Activated naive CD8-positive, alpha-beta T cell treated with anti-CD3 and anti-CD28 coated beads for 36 hours (primary cell): ENCODE measurements around the gene ANKRD31. TPM values are rescaled to one million over a fixed set of nuclear protein-coding genes. Genes with fewer than 3 reads are reported as not detected.

ENCODE experiments used
- DNase-seq: peaks from one replicate; pipeline ENCODE4 v3.0.0; 2021
- H3K27ac Mint-ChIP-seq: one replicate; pipeline ENCODE4 v1.8.0; 2022; ENCODE audit warnings: mild to moderate bottlenecking, moderate library complexity, mixed read lengths
- H3K27me3 Mint-ChIP-seq: one replicate; pipeline ENCODE4 v1.8.0; 2022; ENCODE audit warnings: mild to moderate bottlenecking, mixed read lengths
- H3K36me3 Mint-ChIP-seq: one replicate; pipeline ENCODE4 v1.8.0; 2021; ENCODE audit warnings: mild to moderate bottlenecking, mixed read lengths
- H3K4me1 Mint-ChIP-seq: one replicate; pipeline ENCODE4 v1.8.0; 2021; ENCODE audit warnings: mixed read lengths
- H3K4me3 Mint-ChIP-seq: one replicate; pipeline ENCODE4 v1.8.0; 2022; ENCODE audit warnings: mild to moderate bottlenecking, moderate library complexity, mixed read lengths
- H3K9me3 Mint-ChIP-seq: one replicate; pipeline ENCODE4 v1.8.0; 2022; ENCODE audit warnings: mixed read lengths
- total RNA-seq, 2 experiments: library from RNA; stranded (reverse); gene quantifications; one replicate each; pipeline ENCODE4 v1.2.3, GENCODE V29; 2021

The ANKRD31 gene
- total RNA-seq, 2 experiments from 2014 or later, result 0.76 to 0.99 TPM

DNA sequence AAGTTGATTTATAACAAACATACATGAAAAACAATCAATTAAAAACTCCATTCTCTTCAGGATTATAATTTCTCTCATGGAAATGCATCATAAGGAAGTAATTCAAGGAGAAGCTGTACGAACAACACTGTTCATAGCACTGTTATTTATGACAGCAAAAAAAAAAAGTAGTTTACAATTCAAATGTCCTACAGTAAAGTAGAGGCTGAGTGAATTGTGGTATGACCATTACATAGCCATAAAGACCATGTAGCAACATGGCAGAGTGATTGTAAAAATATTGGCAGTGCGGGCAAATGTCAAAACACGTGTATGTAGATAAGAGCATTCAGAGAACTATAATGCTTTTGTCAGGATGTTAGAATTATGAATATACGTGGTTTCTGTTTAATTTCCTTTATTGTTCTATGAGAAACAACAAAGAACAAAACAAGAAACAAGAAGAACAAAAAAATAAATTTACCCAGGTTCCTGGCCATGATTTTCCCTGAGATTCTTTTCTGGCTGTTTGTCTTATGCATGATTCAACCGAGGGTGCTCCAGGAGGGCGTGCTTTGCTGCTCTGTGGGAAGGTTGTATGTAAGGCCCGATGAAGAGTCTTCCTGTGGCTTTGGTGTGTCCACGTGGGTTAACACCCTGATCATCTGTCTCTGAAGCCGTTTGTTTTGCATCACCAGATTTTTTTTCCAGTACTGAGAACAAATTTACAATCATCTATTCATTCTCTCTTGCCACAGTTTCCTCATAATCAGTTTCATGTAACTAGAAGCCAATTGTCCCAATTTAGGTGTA, 213.1 kb downstream of the ANKRD31 start:
- Mint-ChIP-seq H3K36me3 (peaks cover 2% of the 10 kb centered on the region), H3K27ac (peak overlapping the region; percentile 59), H3K27me3 (no peaks in the 10 kb centered on the region), H3K4me3 (peak overlapping the region; percentile 58), H3K9me3 (no peaks in the 10 kb centered on the region), H3K4me1 (peaks cover 48% of the 10 kb centered on the region)
- peak; percentile 39 for DNase-seq

DNA sequence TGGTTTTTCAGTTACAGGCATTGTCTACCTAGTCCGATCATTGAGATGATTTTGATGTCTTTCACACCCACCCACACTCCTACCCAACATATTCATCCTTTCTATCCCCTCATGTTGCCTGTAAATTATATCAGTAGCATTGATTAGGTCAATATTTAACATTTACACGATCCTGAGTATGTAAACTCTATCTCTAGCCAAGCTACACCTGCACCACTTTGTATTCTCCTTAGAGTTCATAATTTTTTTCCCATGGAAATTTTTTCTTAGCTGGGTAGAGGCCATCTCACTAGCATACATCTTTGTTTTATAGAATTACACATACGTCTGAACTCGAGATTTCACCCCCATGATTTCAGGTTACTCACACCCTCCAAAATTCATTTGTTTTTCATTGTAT, 214.9 kb downstream of the ANKRD31 start:
- Mint-ChIP-seq H3K36me3 (peaks cover 2% of the 10 kb centered on the region), H3K27ac (no peak overlapping the region), H3K4me3 (no peak overlapping the region), H3K27me3 (no peaks in the 10 kb centered on the region), H3K4me1 (peaks cover 47% of the 10 kb centered on the region), H3K9me3 (no peaks in the 10 kb centered on the region)
- DNase-seq, result no peak

DNA sequence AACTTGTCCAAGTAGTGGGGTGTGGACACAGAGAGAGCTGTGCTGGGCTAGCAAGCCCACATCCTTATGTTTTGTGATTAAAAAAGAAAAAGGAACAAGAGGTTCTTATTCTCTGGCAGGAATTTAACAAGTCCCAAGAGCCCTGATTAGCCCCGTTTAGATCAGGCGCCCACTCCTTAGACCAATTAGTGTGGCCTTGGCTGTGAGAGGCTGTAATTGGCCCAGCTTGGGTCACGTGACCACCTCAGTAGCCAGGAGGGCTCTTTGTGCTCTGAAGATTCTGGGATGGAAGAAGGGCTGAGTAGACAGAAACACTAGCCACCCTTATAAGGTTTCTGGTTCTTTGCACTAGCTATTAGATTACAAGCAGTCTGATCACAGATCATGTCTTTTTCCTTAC, 215.5 kb downstream of the ANKRD31 start:
- no peaks in the 10 kb centered on the region for H3K36me3 Mint-ChIP-seq
- peaks cover 45% of the 10 kb centered on the region for H3K4me1 Mint-ChIP-seq
- no peak overlapping the region for H3K4me3 Mint-ChIP-seq
- H3K27ac Mint-ChIP-seq, result no peak overlapping the region
- H3K27me3 Mint-ChIP-seq, result no peaks in the 10 kb centered on the region
- no peak for DNase-seq
- no peaks in the 10 kb centered on the region for H3K9me3 Mint-ChIP-seq

DNA sequence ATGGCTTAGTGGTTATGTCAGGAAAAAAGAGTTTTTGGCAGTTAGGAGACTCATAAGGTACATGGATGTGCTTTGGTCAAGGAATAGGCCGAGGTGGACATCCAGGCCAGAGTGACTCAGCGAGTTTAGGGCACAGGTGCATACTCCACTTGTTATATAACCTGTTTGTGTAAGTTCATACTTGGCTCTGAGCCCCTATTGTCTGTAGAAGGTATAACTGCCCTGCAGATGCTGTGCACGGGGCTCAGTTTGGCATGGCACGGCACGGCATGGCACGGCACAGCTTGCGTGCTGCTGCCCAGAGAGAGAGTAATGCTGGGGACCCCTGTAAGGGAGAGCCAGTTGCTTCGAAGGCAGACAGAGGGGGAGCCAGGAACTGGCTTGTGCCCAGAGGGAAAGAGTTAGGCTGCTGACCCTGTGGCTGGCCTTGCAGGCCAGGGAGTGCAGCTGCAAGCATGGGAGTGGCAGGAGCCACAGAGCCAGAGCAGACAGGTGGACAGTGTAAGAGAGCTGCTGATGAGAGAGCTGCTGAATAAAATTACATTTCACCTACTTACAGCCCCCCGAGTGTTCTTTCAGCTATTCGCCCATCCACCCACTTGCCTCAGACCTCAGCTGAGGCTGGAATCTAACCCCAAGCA, 216.5 kb downstream of the ANKRD31 start:
- H3K36me3 Mint-ChIP-seq, result no peaks in the 10 kb centered on the region
- no peak overlapping the region for H3K4me3 Mint-ChIP-seq
- H3K9me3 Mint-ChIP-seq, result peaks cover 2% of the 10 kb centered on the region
- no peak overlapping the region for H3K27ac Mint-ChIP-seq
- DNase-seq, result no peak
- no peaks in the 10 kb centered on the region for H3K27me3 Mint-ChIP-seq
- H3K4me1 Mint-ChIP-seq, result peaks cover 42% of the 10 kb centered on the region

DNA sequence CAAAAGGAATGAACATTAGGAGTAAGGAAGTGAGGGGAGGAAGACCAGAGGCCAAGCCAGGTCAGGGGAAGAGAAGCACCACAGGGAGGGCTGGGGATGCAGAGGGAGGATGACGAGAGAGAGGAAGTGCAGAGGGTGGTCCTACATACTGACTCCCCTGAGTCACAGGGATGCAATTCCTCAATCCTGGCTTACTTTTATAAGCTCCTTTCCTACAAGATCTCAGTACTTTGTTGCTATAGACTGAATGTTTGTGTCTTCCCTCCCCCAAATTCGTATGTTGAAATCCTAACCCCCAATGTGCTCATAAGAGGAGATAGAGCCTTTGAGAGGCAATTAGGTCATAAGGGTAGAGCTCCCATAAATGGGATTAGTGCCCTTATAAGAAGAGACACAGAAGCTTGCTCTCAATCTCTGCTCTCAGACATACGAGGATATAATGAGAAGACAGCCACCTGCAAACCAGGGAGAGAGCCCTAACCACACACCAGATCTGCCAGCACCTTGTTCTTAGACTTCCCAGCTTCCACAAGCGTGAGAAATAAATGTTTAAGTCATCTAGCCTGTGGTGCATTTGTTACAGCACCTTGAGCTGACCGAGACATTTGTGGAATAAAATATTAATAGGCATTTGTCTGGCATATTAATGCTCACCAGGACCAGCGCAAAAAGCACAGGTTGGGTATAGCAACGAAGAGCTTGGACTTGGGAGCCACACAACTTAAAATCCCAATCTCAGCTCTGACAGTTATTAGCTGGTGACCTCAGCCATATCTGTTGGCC, 217.7 kb downstream of the ANKRD31 start:
- Mint-ChIP-seq H3K9me3 (peaks cover 4% of the 10 kb centered on the region), H3K27me3 (no peaks in the 10 kb centered on the region), H3K36me3 (no peaks in the 10 kb centered on the region), H3K4me1 (peaks cover 34% of the 10 kb centered on the region), H3K4me3 (no peak overlapping the region), H3K27ac (no peak overlapping the region)
- DNase-seq, result no peak

Other genes starting within 250 kb of the ANKRD31 start
- 1 to 10 TPM; 1.6 to 1.7 TPM for gene GCNT4, start 184.3 kb downstream of the ANKRD31 start, total RNA-seq
- gene HMGCR, start 100.3 kb upstream of the ANKRD31 start, total RNA-seq, result 10 to 100 TPM; 48.1 to 48.3 TPM